ENCODE results near the gene NRG2.

The NRG2 gene

GRCh38 chr5:139924294-139925215 is 118.5 kb downstream of the NRG2 start:
- Mint-ChIP-seq H3K4me1 (no peaks in the 10 kb centered on the region), H3K27ac (no peak overlapping the region), H3K36me3 (no peaks in the 10 kb centered on the region), H3K9me3 (no peaks in the 10 kb centered on the region), H3K4me3 (no peak overlapping the region), H3K27me3 (peaks cover 10% of the 10 kb centered on the region)

- no peaks in the 10 kb centered on the region for H3K4me1 Mint-ChIP-seq
- H3K9me3 Mint-ChIP-seq, result peaks cover 5% of the 10 kb centered on the region
- H3K27ac Mint-ChIP-seq, result no peak overlapping the region
- H3K4me3 Mint-ChIP-seq, result no peak overlapping the region
- peaks cover 7% of the 10 kb centered on the region for H3K27me3 Mint-ChIP-seq
- no peaks in the 10 kb centered on the region for H3K36me3 Mint-ChIP-seq
These were observed 123.8 kb downstream of the NRG2 start for GRCh38 chr5:139919308-139919707.

GRCh38 chr5:139915834-139916233 is 127.3 kb downstream of the NRG2 start:
- Mint-ChIP-seq H3K4me1 (no peaks in the 10 kb centered on the region), H3K27me3 (peaks cover 8% of the 10 kb centered on the region), H3K4me3 (no peak overlapping the region), H3K27ac (no peak overlapping the region), H3K36me3 (no peaks in the 10 kb centered on the region), H3K9me3 (peaks cover 5% of the 10 kb centered on the region)

- no peaks in the 10 kb centered on the region for H3K4me1 Mint-ChIP-seq
- H3K36me3 Mint-ChIP-seq, result no peaks in the 10 kb centered on the region
- peaks cover 5% of the 10 kb centered on the region for H3K9me3 Mint-ChIP-seq
- no peak overlapping the region for H3K4me3 Mint-ChIP-seq
- no peak overlapping the region for H3K27ac Mint-ChIP-seq
- peaks cover 7% of the 10 kb centered on the region for H3K27me3 Mint-ChIP-seq
These were observed 127.8 kb downstream of the NRG2 start for GRCh38 chr5:139915266-139915665.

- peaks cover 7% of the 10 kb centered on the region for H3K27me3 Mint-ChIP-seq
- H3K9me3 Mint-ChIP-seq, result peaks cover 5% of the 10 kb centered on the region
- no peaks in the 10 kb centered on the region for H3K36me3 Mint-ChIP-seq
- H3K4me1 Mint-ChIP-seq, result no peaks in the 10 kb centered on the region
- no peak overlapping the region for H3K4me3 Mint-ChIP-seq
- no peak overlapping the region for H3K27ac Mint-ChIP-seq
These were observed 128.8 kb downstream of the NRG2 start for GRCh38 chr5:139914218-139914807.

- H3K4me1 Mint-ChIP-seq, result no peaks in the 10 kb centered on the region
- no peak overlapping the region for H3K27ac Mint-ChIP-seq
- peaks cover 5% of the 10 kb centered on the region for H3K9me3 Mint-ChIP-seq
- no peaks in the 10 kb centered on the region for H3K36me3 Mint-ChIP-seq
- H3K4me3 Mint-ChIP-seq, result no peak overlapping the region
- H3K27me3 Mint-ChIP-seq, result peaks cover 7% of the 10 kb centered on the region
These were observed 130.3 kb downstream of the NRG2 start for GRCh38 chr5:139912804-139913203.

GRCh38 chr5:139912158-139912557 is 130.9 kb downstream of the NRG2 start:
- H3K9me3 Mint-ChIP-seq, result peaks cover 5% of the 10 kb centered on the region

GRCh38 chr5:139911425-139912120 is 131.5 kb downstream of the NRG2 start:
- no peak overlapping the region for H3K4me3 Mint-ChIP-seq
- H3K27ac Mint-ChIP-seq, result no peak overlapping the region
- H3K36me3 Mint-ChIP-seq, result no peaks in the 10 kb centered on the region
- H3K9me3 Mint-ChIP-seq, result peaks cover 1% of the 10 kb centered on the region
- peaks cover 4% of the 10 kb centered on the region for H3K27me3 Mint-ChIP-seq
- H3K4me1 Mint-ChIP-seq, result no peaks in the 10 kb centered on the region

More at GRCh38 chr5:139912158-139912557, 130.9 kb downstream of the NRG2 start:
- Mint-ChIP-seq H3K27me3 (peaks cover 7% of the 10 kb centered on the region), H3K4me3 (no peak overlapping the region), H3K36me3 (no peaks in the 10 kb centered on the region), H3K27ac (no peak overlapping the region), H3K4me1 (no peaks in the 10 kb centered on the region)

GRCh38 chr5:139910901-139911300 is 132.2 kb downstream of the NRG2 start:
- Mint-ChIP-seq H3K27ac (no peak overlapping the region), H3K9me3 (no peaks in the 10 kb centered on the region)

GRCh38 chr5:139910036-139910435 is 133.1 kb downstream of the NRG2 start:
- Mint-ChIP-seq H3K9me3 (no peaks in the 10 kb centered on the region), H3K4me3 (no peak overlapping the region), H3K36me3 (no peaks in the 10 kb centered on the region), H3K27me3 (peaks cover 6% of the 10 kb centered on the region), H3K4me1 (no peaks in the 10 kb centered on the region), H3K27ac (no peak overlapping the region)

More at GRCh38 chr5:139910901-139911300, 132.2 kb downstream of the NRG2 start:
- no peaks in the 10 kb centered on the region for H3K4me1 Mint-ChIP-seq
- H3K27me3 Mint-ChIP-seq, result peaks cover 2% of the 10 kb centered on the region
- no peak overlapping the region for H3K4me3 Mint-ChIP-seq
- no peaks in the 10 kb centered on the region for H3K36me3 Mint-ChIP-seq

GRCh38 chr5:139908749-139909148 is 134.3 kb downstream of the NRG2 start:
- Mint-ChIP-seq H3K4me3 (no peak overlapping the region), H3K36me3 (no peaks in the 10 kb centered on the region), H3K9me3 (no peaks in the 10 kb centered on the region), H3K27ac (no peak overlapping the region), H3K27me3 (peaks cover 7% of the 10 kb centered on the region), H3K4me1 (no peaks in the 10 kb centered on the region)

GRCh38 chr5:139906661-139907060 is 136.4 kb downstream of the NRG2 start:
- no peaks in the 10 kb centered on the region for H3K36me3 Mint-ChIP-seq
- no peak overlapping the region for H3K27ac Mint-ChIP-seq
- H3K4me3 Mint-ChIP-seq, result no peak overlapping the region
- no peaks in the 10 kb centered on the region for H3K9me3 Mint-ChIP-seq
- peaks cover 20% of the 10 kb centered on the region for H3K27me3 Mint-ChIP-seq
- peaks cover 5% of the 10 kb centered on the region for H3K4me1 Mint-ChIP-seq

- Mint-ChIP-seq H3K36me3 (no peaks in the 10 kb centered on the region), H3K9me3 (no peaks in the 10 kb centered on the region), H3K4me3 (no peak overlapping the region), H3K27ac (no peak overlapping the region), H3K27me3 (peaks cover 25% of the 10 kb centered on the region), H3K4me1 (peaks cover 5% of the 10 kb centered on the region)
These were observed 138.1 kb downstream of the NRG2 start for GRCh38 chr5:139904816-139905661.

GRCh38 chr5:139904566-139904815 is 138.6 kb downstream of the NRG2 start:
- H3K36me3 Mint-ChIP-seq, result no peaks in the 10 kb centered on the region
- H3K4me3 Mint-ChIP-seq, result no peak overlapping the region
- H3K4me1 Mint-ChIP-seq, result peaks cover 5% of the 10 kb centered on the region
- peaks cover 25% of the 10 kb centered on the region for H3K27me3 Mint-ChIP-seq
- H3K9me3 Mint-ChIP-seq, result no peaks in the 10 kb centered on the region
- H3K27ac Mint-ChIP-seq, result no peak overlapping the region

GRCh38 chr5:139903795-139904565 is 139.1 kb downstream of the NRG2 start:
- peaks cover 25% of the 10 kb centered on the region for H3K27me3 Mint-ChIP-seq
- H3K4me1 Mint-ChIP-seq, result peaks cover 5% of the 10 kb centered on the region
- peak overlapping the region; percentile 60 for H3K4me3 Mint-ChIP-seq
- no peaks in the 10 kb centered on the region for H3K9me3 Mint-ChIP-seq
- no peak overlapping the region for H3K27ac Mint-ChIP-seq
- H3K36me3 Mint-ChIP-seq, result no peaks in the 10 kb centered on the region
